Measurements from ENCODE around the gene PAF1.

Gene PAF1

DNA sequence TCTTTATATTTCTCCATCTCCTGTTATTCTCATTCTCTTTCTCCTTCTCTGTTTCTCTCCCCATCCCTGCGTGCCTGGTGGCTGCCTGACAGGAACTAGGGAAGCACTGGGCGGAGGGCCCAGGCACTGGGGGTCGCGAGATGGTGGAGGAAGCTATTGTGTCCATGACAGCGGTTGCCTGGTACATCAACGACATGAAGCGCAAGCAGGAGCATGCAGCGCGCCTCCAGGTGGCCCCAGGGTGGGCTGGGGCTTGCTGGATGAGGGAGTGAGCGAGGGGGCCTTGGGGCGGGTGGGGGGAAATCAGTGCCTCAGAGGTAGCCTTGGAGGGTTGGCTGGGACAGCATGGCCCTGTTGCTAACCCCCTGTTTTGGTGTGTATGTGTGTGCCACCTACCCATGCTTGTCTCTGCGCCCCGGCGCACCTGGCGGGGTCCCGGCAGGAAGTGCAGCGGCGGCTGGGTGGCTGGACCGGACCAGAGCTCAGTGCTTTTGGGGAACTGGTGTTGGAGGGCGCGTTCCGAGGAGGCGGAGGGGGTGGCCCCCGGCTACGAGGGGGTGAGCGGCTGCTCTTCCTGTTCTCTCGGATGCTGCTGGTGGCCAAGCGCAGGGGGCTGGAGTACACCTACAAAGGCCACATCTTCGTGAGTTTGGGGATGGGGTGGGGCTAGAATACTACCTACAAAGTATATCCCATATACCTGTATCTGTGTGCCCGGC lies 26.7 kb upstream of the PAF1 start:
- no peak for FAIRE-seq
- no peak for DNase-seq (ENCODE audit: low spot score)

DNA sequence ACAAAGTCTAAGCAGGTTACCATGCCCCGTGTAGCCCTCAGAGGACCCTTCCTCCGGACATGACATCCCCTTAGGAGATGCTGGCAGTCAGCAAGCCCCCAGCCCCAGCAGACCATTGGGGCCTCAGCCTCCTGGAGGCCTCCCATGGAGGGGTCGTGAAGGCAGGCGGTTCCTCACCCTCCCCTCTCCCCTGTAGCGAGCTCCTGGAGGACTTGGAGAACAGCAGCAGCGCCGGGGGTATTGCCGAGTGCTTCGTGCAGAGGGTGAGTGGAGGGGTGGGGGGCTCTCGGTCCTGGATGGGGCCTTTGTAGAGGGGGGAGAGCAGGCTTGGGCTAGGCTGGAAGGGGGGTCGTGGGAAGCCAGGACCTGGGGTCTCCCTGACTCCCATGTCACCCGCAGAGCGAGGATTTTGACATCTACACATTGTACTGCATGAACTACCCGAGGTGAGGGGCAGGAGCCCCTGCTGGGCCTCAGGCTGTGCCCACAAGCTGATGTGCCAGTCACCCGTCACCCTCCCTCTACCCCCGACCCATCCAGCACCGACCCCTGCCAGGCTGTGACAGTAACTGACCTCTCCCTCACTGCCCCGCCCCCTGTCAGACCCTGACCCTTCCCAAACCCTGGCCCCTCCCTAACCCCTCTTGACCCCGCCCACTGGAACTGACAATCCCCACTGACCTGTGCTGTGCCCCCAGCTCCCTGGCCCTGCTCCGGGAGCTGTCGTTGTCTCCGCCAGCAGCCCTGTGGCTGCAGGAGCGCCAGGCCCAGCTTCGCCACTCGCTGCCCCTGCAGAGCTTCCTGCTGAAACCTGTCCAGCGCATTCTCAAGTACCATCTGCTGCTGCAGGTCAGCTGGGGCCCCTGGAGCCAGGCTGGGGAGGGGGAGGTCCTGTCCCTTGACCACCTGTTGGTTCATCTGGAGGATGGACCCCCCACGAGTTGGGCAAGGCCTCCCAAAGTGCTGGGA lies 25.5 kb upstream of the PAF1 start:
- FAIRE-seq (no peak), DNase-seq (ENCODE audit: low spot score) (no peak)

DNA sequence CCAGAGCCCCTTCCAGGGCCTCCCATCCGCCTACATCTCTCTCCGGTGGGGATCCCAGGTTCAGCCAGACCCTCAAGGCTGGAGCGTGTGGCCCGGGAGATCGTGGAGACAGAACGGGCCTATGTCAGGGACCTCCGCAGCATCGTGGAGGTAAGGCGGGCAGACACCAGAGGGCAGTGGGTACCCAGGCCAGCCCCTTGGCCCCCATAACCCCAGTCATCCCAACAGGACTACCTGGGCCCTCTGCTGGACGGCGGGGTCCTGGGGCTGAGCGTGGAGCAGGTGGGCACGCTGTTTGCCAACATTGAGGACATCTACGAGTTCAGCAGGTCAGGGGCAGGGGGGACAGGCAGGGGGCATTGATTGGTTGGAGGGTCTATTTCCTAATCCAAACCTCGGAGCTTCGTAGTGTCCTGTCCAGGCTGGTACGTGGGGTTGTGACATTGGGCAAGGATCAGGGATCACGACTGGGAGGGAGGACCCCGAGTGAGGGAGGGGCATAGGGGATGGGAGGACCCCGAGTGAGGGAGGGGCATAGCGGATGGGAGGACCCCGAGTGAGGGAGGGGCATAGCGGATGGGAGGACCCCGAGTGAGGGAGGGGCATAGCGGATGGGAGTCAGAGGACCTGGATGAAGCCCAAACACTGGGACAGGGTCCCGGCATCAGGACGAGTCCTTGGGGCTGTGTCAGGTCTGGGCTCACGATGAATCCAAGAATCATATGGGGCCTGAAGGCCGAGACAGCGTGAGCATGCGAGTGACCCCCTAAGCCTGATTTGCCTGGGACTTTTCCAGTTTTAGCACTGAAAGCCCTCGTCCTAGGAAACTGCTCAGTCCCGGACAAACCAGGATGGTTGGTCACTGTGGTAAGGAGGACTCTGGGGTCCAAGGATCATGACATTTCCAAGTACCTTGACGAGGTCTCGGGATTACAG lies 24.5 kb upstream of the PAF1 start:
- no peak for FAIRE-seq
- DNase-seq (ENCODE audit: low spot score) = peak; percentile 49

- DNase-seq (ENCODE audit: low spot score) = no peak
- no peak for FAIRE-seq
These were observed 23.2 kb upstream of the PAF1 start for GRCh38 chr19:39413911-39414608.

DNA sequence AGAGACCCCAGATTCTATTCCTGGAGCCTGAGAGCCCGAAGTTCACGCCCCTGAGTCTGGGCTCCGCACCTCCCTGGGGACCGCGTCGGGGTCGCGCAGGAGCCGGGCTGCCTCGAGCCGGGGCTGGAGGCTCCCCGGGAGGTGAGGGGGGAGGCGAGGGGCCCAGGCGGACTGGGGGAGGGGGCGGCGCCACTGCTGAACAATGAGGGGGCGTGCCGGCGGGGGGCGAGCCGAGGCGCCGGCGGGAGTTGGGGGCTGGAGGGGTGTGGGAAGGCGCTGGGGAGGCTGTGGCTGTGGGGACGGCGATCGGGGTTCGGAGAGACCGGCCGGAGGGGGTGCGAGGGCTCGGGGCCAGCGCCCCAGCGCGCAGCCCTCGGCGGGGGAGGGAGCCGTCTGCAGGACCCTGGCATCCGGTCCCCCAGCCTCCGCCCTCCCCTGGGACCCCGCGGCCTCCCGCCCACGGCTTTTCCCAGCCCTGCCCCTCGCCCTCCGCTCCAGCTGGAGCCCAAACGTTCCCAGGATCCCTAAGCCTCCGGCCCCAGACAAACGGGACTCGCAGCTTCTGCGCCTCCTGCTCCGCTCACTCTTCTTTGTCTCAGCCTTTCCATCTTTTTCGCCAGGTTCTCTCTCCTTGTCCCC lies 22.5 kb upstream of the PAF1 start:
- DNase-seq (ENCODE audit: low spot score) (peak; percentile 49), FAIRE-seq (no peak)

GRCh38 chr19:39412867-39413271 lies 22.0 kb upstream of the PAF1 start:
- FAIRE-seq (no peak), DNase-seq (ENCODE audit: low spot score) (no peak)

DNA sequence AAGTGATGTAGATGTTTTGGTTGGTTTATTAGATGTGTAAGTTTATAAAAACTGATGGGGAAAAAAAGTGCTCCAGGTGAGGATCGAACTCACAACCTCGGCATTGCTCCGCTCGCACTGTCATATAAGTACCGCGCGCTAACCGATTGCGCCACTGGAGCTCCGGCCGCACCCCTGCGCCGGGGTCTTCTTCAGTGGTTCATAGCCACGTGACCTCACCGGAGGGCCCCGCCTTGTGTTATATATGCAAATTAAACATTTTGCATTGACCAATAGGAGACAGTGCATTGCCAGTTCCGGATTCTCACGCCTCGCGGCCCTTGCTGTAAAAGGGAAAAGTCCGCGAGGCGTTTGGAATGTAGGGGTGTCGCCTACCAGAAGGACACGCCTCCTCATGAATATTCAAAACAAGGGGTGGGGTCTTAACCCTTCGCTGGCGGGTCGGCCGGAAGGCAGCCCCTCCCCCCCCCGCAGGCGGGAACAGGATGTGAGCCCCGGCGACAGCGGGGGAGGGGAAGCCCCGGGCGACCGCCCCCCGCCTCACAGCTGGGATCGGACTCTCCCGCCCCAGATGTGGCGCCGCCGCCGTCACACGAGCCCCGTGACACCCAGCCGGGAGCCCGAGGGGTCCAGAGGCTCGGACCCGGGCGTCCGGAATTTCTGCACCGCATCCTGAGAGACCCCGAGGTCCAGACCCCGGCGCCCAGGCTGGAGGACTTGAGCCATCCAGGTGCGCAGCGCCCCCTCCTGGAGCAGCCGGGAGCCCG lies 21.4 kb upstream of the PAF1 start, which contains the start of gene PLEKHG2:
Gene PLEKHG2, plus strand, starts transcription at position 570 of the 767 bp plus-strand sequence. CDS start 1,418 bp downstream, outside the sequence.
- DNase-seq (ENCODE audit: low spot score) (peak; percentile 94), FAIRE-seq (no peak)

- DNase-seq (ENCODE audit: low spot score) (peak; percentile 69), FAIRE-seq (no peak)
These were observed 20.9 kb upstream of the PAF1 start for GRCh38 chr19:39411832-39412099.

DNA sequence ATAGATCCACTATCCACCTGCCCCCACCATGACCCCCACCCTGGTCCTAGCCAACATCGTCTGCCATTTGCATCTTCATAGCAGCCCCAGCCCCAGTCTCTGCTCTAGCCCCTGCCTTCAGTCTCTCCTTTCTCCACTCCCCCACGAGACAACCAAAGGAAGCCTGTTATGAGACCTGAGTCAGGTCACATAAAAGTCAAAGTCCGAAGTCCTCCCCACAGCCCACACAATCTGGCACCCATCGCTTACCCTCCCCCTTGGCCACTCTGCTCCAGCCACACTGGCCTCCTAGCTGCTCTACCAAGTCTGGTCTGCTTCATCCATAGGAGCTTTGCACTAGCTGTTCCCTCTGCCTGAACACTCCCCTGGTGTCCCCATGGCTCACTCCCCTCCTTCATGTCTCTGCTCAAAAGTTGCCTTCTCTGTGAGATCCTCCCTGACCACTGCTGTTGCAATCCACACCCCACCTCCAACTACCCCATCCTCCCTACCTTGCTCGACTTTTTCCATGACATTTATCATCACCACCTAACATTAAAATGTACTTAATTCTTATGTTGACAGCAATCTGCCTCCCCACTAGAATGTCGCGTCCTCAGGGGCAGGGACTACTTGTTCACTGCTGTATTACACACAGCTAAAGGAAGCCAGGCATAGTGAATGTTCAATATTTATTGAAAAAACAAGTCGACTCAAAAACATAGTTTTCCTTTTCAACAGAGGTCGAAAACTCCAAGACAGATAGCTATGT lies 20.4 kb upstream of the PAF1 start:
- FAIRE-seq = no peak
- DNase-seq (ENCODE audit: low spot score) = no peak

DNA sequence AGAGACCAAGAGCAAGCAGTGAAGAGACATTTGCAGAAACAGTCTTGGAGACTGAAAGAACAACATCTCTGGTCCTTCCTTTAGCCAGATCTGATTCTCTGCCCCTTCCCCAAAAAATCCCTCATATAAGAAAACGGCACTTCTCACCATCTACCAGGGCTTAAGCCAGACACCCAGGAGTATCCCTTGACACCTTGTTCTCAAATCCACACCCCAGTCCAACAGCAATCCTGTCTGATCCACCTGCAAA lies 19.9 kb upstream of the PAF1 start:
- DNase-seq (ENCODE audit: low spot score) = no peak
- no peak for FAIRE-seq

GRCh38 chr19:39410017-39410830 lies 19.3 kb upstream of the PAF1 start:
- no peak for FAIRE-seq
- DNase-seq (ENCODE audit: low spot score) = peak; percentile 28

DNA sequence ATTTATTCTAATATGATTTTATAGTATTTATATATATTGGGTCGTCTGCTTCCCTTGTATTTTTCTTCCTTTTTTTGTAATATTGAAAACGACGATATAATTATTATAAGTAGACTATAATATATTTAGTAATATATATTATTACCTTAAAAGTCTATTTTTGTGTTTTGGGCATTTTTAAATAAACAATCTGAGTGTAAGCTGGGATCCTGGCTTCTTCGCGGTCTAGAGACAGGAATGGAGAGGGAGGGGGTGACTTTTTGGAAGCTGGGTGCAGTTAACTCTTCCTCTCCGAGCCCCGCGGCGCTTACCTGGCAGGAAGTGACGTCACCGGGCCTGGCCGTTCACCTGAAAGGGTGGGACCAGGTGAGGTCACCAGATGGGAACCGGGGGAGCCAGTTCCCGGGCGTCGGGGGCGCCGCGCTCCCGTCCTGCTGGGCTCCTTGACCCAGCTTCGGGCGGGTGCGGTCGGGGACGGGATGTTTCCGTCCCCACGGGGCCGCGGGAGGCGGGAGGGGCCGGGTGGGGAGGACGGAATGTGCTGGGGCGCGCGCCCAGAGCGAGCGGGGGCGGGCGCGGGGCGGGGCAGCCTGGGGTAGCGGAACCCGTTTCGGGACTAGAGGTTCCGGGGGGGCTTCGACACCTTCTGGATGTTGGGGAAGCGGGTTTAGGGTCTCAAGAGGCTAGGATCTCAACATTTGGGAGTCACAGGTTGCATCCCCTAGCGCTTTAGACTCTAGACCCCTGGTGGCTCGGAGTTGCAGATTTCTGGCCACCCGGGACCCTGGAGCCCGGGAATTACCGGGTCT lies 18.5 kb upstream of the PAF1 start:
- no peak for FAIRE-seq
- peak; percentile 68 for DNase-seq (ENCODE audit: low spot score)

DNA sequence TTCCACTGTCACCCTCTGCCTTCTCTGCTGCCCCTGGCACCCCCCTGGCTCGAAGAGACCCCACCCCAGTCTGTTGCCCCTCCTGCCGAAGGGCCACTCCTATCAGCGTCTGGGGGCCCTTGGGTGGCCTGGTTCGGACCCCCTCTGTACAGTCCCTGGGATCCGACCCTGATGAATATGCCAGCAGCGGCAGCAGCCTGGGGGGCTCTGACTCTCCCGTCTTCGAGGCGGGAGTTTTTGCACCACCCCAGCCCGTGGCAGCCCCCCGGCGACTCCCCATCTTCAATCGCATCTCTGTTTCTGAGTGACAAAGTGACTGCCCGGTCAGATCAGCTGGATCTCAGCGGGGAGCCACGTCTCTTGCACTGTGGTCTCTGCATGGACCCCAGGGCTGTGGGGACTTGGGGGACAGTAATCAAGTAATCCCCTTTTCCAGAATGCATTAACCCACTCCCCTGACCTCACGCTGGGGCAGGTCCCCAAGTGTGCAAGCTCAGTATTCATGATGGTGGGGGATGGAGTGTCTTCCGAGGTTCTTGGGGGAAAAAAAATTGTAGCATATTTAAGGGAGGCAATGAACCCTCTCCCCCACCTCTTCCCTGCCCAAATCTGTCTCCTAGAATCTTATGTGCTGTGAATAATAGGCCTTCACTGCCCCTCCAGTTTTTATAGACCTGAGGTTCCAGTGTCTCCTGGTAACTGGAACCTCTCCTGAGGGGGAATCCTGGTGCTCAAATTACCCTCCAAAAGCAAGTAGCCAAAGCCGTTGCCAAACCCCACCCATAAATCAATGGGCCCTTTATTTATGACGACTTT lies 17.7 kb upstream of the PAF1 start:
- FAIRE-seq (no peak), DNase-seq (ENCODE audit: low spot score) (no peak)

GRCh38 chr19:39407660-39408391 lies 16.9 kb upstream of the PAF1 start:
- FAIRE-seq (no peak), DNase-seq (ENCODE audit: low spot score) (no peak)

- DNase-seq (ENCODE audit: low spot score) = no peak
- FAIRE-seq = no peak
These were observed 16.4 kb upstream of the PAF1 start for GRCh38 chr19:39407410-39407659.

- FAIRE-seq (peak; percentile 27), DNase-seq (ENCODE audit: low spot score) (peak; percentile 88)
These were observed 15.9 kb upstream of the PAF1 start, which contains the start of gene ZFP36 for GRCh38 chr19:39406656-39407409. Gene ZFP36, plus strand, starts transcription at chr19:39406847. Its CDS starts 58 bp downstream, at chr19:39406905.
